Fibroblast of skin of left quadriceps (primary cell): ENCODE measurements around the gene FAM53A.

Experiments
- DNase-seq, 2 experiments: peaks; one replicate each; pipeline ENCODE4 v3.0.0-alpha.2; 2013; ENCODE audit warnings: low read depth in 2 of 2

The FAM53A gene

GRCh38 chr4:1623821-1624518 lies 60.1 kb downstream of the FAM53A start:
- DNase-seq = no peak

GRCh38 chr4:1623400-1623799 lies 60.7 kb downstream of the FAM53A start:
- DNase-seq = no peak

DNA sequence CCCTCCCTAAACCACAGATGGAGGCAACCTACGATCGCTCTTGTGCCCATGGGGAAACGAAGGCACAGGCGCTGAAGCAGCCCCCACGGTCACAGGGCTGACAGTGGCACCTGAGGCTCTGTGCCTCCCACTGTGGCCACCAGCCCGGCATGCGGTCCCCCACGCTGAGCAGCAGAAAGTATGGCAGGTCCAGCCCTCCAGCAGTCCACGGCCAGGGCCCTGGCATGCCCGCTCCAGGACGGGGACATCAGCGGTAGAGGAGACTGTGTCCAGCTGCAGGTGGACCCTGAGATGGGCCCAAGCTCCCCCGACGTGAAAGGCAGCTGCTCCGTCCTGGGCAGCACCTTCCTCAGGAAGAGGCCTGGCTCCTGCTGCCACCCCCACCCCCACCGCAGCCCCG lies 61.2 kb downstream of the FAM53A start:
- DNase-seq = no peak

GRCh38 chr4:1622238-1622637 lies 61.9 kb downstream of the FAM53A start:
- DNase-seq = no peak

DNA sequence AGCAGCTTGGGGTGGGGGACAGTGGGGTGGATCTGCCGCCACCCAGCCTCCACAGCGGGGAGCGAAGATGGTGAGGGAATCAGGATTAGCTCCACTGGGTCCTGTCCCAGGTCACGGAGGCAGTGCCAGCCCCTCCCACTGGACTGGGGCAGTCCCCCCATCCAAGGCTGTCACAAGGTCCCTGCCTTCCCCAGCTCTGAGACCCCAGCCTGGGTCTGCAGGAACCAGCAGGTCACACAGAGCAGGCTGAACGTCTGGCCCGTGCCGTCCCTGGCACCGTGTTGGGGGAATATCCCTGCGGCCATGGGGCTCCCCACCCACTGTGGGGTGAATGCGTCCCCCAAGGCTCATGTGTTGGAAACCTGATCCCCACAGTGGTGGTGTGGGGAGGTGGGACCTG lies 62.6 kb downstream of the FAM53A start:
- no peak for DNase-seq

DNA sequence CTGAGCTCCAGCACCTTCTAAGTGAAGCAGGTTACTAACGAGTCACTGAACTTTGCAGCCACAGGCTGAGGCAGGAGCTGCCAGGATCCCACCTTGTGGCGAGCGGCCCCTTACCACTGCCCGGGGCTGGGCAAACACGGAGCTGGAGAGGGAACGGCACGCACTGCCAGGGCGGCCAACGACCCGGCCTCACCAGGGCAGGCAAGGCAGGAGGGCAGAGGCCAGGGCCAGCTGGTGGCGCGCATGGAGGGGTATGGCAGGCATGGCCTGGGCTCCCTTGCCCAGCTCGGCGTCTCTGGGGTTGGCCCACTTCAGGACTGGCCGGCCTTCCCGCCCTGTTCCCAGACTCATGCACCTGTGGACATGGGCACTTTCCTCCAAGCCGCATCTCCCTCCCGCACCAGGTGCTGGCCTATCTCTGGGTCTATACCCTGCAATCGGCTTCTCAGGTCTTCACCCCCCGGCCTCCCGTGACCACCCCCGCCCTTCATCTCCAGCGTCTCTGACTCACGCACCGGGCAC lies 64.9 kb downstream of the FAM53A start:
- DNase-seq = no peak

DNA sequence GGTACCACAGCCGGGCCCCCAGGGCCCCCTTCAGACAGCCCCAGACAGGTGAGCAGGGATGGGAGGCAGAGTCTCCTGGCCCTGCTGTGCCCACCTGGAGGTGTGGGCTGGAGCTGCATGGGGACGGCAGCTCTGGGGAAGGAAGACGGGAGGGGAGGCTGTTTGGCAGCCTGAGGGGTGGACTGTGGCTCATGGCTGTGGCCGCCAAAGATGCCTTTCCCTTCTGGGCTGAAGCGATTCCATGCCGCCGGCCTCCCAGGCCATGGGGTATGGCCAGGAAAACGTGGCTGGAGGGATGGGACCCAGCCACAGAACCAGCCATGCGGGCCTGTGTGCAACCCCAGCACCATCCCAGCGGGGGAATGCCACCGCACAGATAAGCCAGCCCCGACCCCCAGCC lies 65.7 kb downstream of the FAM53A start:
- DNase-seq = no peak

DNA sequence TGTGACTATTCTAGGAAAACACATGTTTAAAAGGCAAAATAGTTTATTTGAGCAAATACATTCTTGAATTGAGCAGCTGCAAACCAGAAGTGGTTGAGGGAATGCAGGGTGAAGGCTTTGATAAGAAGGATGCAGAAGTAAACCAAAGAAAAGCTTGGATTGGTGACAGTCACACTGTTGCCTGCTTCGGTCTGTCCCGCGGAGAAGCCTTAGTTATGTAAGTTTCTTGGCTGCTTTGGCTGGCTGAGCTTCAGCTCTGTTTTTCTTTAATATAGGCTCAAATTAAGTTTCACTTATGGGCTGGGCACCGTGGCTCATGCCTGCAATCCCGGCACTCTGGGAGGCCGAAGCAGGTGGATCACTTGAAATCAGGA lies 67.6 kb downstream of the FAM53A start:
- no peak for DNase-seq

GRCh38 chr4:1615786-1616556 lies 68.1 kb downstream of the FAM53A start:
- no peak for DNase-seq

DNA sequence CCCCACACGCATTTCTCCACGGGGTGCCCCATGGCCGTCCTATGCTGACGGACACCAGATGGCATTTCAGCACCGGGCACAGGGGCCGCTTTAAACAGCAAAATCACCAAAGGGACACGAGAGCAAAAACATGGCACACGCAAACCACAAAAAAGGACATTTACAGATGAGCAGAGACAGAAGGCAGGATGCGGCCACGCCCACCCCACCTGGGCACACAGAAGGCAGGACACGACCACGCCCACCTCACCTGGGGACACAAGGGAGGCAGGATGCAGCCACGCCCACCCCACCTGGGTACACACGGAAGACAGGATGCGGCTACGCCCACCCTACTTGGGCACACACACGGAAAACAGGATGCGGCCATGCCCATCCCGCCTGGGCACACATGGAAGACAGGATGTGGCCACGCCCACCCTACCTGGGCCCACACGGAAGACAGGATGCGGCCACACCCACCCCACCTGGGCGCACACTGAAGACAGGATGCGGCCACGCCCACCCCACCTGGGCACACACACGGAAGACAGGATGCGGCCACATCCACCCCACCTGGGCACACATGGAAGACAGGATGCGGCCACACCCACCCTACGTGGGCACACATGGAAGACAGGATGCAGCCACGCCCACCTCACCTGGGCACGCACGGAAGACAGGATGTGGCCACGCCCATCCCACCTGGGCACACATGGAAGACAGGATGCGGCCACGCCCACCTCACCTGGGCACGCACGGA lies 69.1 kb downstream of the FAM53A start:
- DNase-seq = no peak

DNA sequence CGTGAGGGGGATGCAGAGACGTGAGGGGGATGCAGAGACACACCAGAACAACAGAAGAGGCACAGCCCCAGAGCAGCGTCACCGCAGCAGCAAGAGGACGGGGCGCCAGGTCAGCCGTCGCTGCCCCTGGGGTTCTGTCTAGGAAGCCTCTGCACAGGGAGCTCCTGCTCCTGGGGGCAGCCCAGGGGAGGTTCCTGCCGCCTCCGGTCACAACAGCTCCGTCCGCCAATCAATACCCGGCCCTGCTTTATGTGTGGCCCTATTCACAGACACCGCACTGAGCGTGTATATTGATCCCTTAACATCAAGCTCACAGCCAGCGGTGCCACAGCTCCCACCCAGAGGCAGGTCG lies 69.6 kb downstream of the FAM53A start:
- no peak for DNase-seq

- no peak for DNase-seq
These were observed 70.1 kb downstream of the FAM53A start for GRCh38 chr4:1614049-1614448.

DNA sequence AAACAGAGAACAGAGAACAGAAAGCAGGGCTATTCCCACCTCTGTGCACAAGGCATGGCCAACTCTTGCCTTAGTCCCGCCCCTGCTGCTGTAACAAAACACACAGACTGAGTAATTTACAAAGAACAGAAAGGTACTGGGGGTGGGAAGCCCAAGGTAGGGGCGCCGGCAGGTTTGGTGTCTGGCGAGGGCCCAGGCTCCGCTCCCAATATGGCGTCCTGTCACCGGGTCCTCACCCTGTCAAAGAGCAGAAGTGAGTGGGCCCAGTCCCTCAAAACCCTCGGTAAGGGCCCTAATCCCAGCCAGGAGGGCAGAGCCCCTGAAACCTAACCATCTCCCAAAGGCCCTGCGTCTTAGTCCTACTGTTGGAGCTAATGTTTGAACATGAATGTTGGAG lies 71.0 kb downstream of the FAM53A start:
- DNase-seq = no peak

- no peak for DNase-seq
These were observed 71.6 kb downstream of the FAM53A start for GRCh38 chr4:1612278-1613098.

- DNase-seq = no peak
These were observed 72.6 kb downstream of the FAM53A start for GRCh38 chr4:1611501-1611870.

GRCh38 chr4:1610791-1611500 lies 73.2 kb downstream of the FAM53A start:
- no peak for DNase-seq

DNA sequence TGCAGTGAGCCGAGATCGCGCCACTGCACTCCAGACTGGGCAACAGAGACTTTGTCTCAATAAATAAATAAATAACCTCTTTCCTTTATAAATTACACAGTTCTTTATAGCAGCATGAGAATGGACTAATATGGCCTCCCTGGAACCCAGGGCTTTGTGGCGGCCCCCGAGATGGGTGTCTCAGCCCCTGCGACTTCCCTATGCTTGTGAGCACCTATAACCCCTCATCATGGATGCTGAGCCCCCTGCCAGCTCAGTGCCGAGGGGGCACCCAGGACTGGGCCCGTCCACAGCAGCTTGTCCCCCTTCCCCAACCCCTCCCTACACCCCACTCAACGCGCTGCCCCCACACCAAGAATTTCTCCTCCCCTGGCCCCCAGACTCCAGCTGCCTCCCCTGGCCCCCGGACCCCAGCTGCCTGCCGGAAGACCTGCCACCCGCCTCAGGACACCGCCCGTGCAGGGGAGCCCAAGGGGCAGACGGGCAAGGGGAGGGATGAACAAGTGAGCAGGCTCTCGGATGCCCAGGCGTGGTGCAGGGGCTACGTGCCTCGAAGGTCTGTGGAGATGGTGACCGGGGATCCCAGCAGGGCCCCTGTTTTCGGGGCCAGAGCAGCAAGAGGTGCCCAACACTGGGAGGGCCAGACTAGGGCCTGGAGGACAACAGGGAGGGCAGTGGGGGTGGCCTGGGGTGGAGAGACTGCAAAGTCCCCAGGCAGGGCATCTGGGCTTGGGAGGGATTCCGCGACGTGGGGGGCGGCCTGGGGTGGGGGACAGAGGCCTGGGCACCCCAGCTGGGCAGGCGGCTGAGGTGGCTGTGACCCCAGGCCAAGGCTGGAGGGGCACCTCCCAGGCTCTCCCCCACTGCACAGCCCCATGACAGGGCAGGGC lies 74.0 kb downstream of the FAM53A start:
- DNase-seq = no peak

DNA sequence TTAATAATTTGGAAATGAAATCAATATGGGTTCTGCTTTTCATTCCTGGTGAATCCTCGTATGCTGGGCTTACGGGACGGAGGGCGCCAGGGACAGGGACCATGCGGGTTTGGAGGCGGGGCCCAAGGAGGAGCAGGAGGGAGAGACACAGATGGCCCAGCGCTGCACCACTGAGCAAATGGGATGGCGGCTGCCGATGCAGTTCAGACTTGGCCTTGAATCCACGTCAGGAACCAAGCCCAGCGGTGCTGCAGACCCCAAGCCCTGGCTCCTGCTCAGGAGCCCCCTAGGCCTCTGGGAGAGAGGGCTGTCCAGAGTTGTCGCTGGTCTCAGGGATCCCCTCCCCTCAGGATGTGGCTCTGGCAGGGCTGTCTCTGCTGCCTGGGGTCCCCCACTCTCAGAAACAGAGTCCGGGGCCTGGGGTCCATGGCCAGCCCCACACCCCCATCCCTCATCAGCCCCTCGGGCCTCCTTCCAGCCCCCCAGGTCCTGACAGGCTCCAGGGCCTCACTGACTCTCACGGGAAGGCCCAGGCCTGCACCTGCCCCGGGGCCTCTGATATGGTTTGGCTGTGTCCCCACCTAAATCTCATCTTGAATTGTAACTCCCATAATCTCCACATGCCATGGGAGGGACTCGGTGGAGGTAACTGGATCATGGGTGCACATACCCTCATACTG lies 75.2 kb downstream of the FAM53A start:
- DNase-seq = no peak

GRCh38 chr4:1608196-1608820 lies 75.8 kb downstream of the FAM53A start:
- no peak for DNase-seq
